Prostate gland (tissue), 2 donors: ENCODE data around the gene RABGAP1. TPM values are rescaled to one million over a fixed set of nuclear protein-coding genes. Genes with fewer than 3 reads are reported as not detected.

Experiments used
- DNase-seq: peaks from one replicate; pipeline ENCODE4 v3.0.0-alpha.2; 2019; ENCODE audit warnings: low spot score
- H3K27ac ChIP-seq, 2 donors: fragments of 200-600 bp; sonication (generic); 2 replicates each; pipeline ENCODE4 v1.5.1; 2017 to 2019
- H3K27me3 ChIP-seq: fragments of 200-600 bp; sonication (generic); replicated peaks from 2 replicates; pipeline ENCODE4 v1.5.1; 2019; ENCODE audit not compliant: insufficient read depth
- H3K36me3 ChIP-seq, 2 donors: fragments of 200-600 bp; sonication (generic); 1 replicate in 1 of 2; 2 replicates in 1 of 2; pipeline versions ENCODE4 v1.5.1 to v1.8.1; 2017 to 2019
- H3K4me1 ChIP-seq: fragments of 200-600 bp; sonication (generic); replicated peaks from 2 replicates; pipeline ENCODE4 v1.5.1; 2019
- H3K4me3 ChIP-seq, 2 donors: fragments of 200-600 bp; sonication (generic); 2 replicates each; pipeline ENCODE4 v1.5.1; 2017 to 2019
- H3K9me3 ChIP-seq: fragments of 200-600 bp; sonication (generic); 2 replicates; pipeline ENCODE4 v1.5.1; 2017
- POLR2A ChIP-seq: fragments of 450-650 bp; IDR thresholded peaks from one replicate; pipeline ENCODE4 v1.6.1; 2016; ENCODE audit warnings: antibody characterized with exemption, mild to moderate bottlenecking
- POLR2AphosphoS5 ChIP-seq: sonication (generic); formaldehyde crosslinking; IDR thresholded peaks from one replicate; pipeline ENCODE4 v1.6.1; 2017; ENCODE audit warnings: antibody characterized with exemption
- WGBS: methylation state at CpG from one replicate; pipeline ENCODE4 v1.1.5; 2018; 5-methylcytosine and 5-hydroxymethylcytosine counted together
- intact Hi-C: fragments of 100-400 bp; cut with DNase I; formaldehyde crosslinking; loops from one replicate; pipeline ENCODE4 v1.14.2; 2022
- total RNA-seq, 2 donors: library from RNA; depleted of rRNA; stranded (reverse); fragments of >200 nt; gene quantifications; one replicate each; pipeline ENCODE4 v1.1.0, GENCODE V29; 2016
- TF ChIP-seq, protein P1 (sequence below), 4 experiments: fragments of 200-600 bp in 2 of 4; fragments of 450-650 bp in 2 of 4; sonication (generic) in 2 of 4; IDR thresholded peaks; 1 replicate in 3 of 4; 2 replicates in 1 of 4; pipeline ENCODE4 v1.5.1; 2016 to 2019; ENCODE audit warnings: antibody characterized with exemption in 4 of 4, mild to moderate bottlenecking in 2 of 4, moderate library complexity in 2 of 4

Gene RABGAP1
- total RNA-seq, 2 donors from 2014 or later: 59.8 to 104 TPM

DNA sequence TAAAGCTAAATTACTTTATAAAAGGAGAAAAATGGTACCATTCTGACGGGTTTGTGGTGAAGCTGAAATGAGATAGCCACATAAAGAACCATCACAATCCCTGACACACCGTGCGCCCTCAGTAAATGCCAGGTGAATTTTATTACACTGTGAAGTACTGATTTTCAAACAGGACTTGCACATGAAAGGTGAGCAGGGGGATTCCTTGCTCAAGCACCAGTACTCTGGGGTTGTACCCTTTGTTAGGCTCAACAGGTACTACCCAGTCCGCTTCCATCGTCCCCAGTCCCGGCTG lies 419 bp upstream of the RABGAP1 start:
- Histone ChIP-seq H3K9me3 (no peaks in the 10 kb centered on the region), H3K27ac (peak overlapping the region; percentile 98 to 99), H3K4me3 (peak overlapping the region; percentile 83 to 91), H3K4me1 (peaks cover 5% of the 10 kb centered on the region), H3K36me3 (no peaks in the 10 kb centered on the region), H3K27me3 (no peaks in the 10 kb centered on the region)
- 16% methylated on average over 6 of the region's 6 CpGs for WGBS
- TF ChIP-seq, protein P1, sequence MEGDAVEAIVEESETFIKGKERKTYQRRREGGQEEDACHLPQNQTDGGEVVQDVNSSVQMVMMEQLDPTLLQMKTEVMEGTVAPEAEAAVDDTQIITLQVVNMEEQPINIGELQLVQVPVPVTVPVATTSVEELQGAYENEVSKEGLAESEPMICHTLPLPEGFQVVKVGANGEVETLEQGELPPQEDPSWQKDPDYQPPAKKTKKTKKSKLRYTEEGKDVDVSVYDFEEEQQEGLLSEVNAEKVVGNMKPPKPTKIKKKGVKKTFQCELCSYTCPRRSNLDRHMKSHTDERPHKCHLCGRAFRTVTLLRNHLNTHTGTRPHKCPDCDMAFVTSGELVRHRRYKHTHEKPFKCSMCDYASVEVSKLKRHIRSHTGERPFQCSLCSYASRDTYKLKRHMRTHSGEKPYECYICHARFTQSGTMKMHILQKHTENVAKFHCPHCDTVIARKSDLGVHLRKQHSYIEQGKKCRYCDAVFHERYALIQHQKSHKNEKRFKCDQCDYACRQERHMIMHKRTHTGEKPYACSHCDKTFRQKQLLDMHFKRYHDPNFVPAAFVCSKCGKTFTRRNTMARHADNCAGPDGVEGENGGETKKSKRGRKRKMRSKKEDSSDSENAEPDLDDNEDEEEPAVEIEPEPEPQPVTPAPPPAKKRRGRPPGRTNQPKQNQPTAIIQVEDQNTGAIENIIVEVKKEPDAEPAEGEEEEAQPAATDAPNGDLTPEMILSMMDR (IDR thresholded peaks at IDR 0.05): no peak
- TF ChIP-seq POLR2AphosphoS5 (no peak), POLR2A (no peak)
- intact Hi-C loops: loop anchor here (5.0 kb wide), 1 partner anchor 33 kb away; the partner anchor contains the start of gene RC3H2
- DNase-seq: no peak

DNA sequence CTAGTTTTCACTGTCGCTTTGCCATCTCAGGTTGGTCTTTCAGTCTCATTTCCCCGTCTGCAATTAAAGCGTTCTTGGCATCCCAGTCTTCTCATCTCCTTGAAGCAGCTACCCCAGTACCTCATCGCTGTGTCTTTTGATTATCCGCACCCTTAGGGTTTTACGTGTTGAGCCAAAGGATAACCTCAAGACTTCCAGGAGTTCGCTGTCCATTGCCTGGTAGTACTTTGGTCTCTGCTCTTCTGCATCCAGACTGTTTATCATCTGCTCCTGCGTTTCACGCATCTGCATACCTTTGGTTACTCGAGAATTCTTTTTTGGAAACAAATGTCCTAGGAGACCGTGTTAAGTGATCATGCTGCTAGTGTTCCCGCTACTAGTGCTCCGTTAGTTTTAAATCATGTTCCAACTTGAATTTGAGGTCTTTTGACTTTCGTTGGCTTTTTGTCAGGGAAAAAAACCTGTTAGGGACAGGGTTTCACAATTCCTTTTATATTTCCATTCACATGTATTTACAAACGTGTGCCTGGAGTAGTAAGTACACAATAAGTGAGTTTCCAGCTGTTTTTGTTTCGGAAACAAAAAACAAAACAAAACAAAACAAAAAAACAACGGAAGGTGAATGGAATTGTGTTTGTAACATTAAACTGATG lies 888 bp downstream of the RABGAP1 start:
- DNase-seq: peak; percentile 37
- no peak for TF ChIP-seq POLR2A
- peak; percentile 52 for TF ChIP-seq POLR2AphosphoS5
- TF ChIP-seq, protein P1 (IDR thresholded peaks at IDR 0.05): no peak
- peak overlapping the region; percentile 98 to 99 for H3K27ac ChIP-seq
- H3K4me1 ChIP-seq: peaks cover 10% of the 10 kb centered on the region
- no peaks in the 10 kb centered on the region for H3K9me3 ChIP-seq
- intact Hi-C loops: loop anchor here (5.0 kb wide), 1 partner anchor 34 kb away; the partner anchor contains the start of gene RC3H2
- no peaks in the 10 kb centered on the region for H3K36me3 ChIP-seq
- peak overlapping the region; percentile 83 to 91 for H3K4me3 ChIP-seq
- no peaks in the 10 kb centered on the region for H3K27me3 ChIP-seq
- 4% methylated on average over 17 of the region's 17 CpGs for WGBS

- intact Hi-C loops: loop anchor here (5.0 kb wide), 1 partner anchor 38 kb away; the partner anchor contains the start of gene RC3H2
- no peaks in the 10 kb centered on the region for H3K27me3 ChIP-seq
- no peak for DNase-seq
- H3K4me3 ChIP-seq: no peak overlapping the region
- no peaks in the 10 kb centered on the region for H3K9me3 ChIP-seq
- 54% methylated on average over 4 of the region's 4 CpGs for WGBS
- TF ChIP-seq, protein P1 (IDR thresholded peaks at IDR 0.05): no peak
- no peak for TF ChIP-seq POLR2AphosphoS5
- no peak for TF ChIP-seq POLR2A
- H3K27ac ChIP-seq: no peak overlapping the region
- peaks cover 15% of the 10 kb centered on the region for H3K4me1 ChIP-seq
- H3K36me3 ChIP-seq: no peaks in the 10 kb centered on the region
Observed at GRCh38 chr9:122944960-122945888, 4.4 kb downstream of the RABGAP1 start.

DNA sequence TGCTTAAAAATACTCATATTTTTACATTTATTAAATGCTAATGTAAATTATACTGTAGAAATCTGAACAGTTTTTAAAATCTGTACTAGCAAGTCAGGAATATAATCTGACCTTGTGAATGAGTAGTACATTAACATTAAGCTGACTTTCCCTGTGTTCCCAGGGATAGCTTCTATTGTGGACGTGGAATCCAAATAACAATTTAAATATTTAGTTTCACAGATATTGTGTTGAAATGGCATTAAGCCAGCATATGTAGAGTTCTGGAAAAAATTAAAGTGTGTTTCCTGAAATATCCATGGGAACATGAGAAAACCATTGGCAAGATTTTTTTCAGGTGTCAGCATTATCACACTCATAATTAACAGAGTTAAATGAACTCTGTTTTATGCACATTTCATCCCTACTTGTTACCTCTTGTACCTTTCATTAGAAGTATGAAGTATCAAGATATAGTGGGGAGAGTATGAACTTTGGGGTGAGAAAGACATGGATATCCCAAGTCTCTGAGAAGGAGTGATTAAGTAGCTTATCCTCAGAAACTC lies 5.7 kb downstream of the RABGAP1 start:
- H3K27me3 ChIP-seq: no peaks in the 10 kb centered on the region

More for the DNA sequence above, 5.7 kb downstream of the RABGAP1 start:
- no peak for DNase-seq
- WGBS: 66% methylated on average over 1 of the region's 1 CpG
- Histone ChIP-seq H3K27ac (no peak overlapping the region), H3K4me1 (peaks cover 12% of the 10 kb centered on the region), H3K36me3 (no peaks in the 10 kb centered on the region), H3K4me3 (no peak overlapping the region), H3K9me3 (no peaks in the 10 kb centered on the region)
- intact Hi-C loops: no loop called here
- TF ChIP-seq, protein P1 (IDR thresholded peaks at IDR 0.05): no peak
- no peak for TF ChIP-seq POLR2AphosphoS5
- TF ChIP-seq POLR2A: no peak
